Measurements from ENCODE around the gene NECTIN2.

DNA sequence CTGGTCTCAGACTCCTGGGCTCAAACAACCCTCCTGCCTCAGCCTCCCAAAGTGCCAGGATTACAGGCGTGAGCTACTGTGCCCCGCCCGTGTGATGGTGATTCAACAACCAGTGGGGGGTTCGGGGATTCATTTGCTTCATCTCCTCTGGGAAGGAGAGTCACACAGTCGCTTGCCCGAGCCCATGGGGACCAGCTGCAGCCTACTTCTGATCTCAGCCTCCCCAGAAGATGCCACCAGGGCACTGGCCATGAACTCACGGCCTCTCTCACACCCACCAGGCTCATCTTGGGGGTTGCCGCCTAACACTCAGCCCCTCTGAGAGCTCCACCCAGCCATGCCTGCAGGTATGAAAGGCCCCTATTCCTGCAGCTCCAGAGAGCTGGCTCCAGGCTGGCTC lies 51.7 kb downstream of the NECTIN2 start:
- no peak for TF ChIP-seq EZH2 (IDR thresholded peaks at IDR 0.05; ENCODE audit: insufficient read depth, poor library complexity, severe bottlenecking)
- TF ChIP-seq EZH2phosphoT487 (IDR thresholded peaks at IDR 0.05; ENCODE audit: insufficient read depth, low read depth): no peak

Measured in GM23248 (cell line).